Measurements from ENCODE around the gene TEX29. TPM values are rescaled to one million over a fixed set of nuclear protein-coding genes. Genes with fewer than 3 reads are reported as not detected.

TEX29 gene
- total RNA-seq, 1 donor from 2014 or later, result 0.70 TPM

DNA sequence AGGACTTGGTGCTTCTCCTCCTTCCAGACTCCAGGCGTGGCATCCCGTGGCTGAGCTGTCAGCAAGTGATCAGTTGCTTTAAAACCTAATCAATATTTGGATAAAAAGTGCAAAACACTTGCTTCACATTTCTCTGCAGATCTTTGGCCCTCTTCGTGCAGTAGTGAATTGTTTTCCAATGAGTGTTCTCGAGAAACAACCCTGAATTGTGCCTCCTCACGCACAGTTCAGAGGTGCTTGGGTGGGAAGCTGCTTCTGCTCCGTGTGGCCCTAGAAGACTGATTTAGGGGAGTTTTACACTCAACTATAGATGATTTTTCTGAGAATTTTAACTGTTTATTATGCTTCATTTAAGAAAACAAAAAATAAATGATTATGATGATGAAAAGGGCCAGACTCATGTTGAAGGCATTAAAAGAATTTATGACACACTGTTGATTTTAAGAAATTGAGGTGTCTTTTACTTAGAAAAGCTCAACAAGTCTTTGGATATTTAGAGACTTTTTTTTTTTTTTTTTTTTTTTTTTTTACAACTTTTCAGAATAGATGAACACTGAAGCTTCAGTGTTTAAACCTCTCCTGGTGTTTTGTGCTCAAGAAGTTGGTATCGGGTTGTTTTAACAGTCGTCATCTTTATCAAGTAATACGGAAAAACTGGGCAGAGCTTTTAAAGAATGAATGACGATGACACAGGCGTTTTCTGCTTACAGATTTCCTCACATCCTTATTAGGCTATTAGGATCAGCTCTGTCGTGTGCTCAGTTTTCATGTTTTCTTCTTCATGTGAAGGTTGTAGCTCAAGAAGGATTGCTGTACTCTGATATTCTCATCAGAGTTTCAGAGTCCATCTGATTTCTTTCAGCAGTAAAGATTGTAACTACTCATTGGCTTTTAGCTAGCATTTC is 39.5 kb upstream of the TEX29 start:
- Mint-ChIP-seq H3K4me1 (ENCODE audit: low read depth) (peaks cover 54% of the 10 kb centered on the region), H3K36me3 (ENCODE audit: low read depth) (peaks cover 35% of the 10 kb centered on the region), H3K4me3 (ENCODE audit: unreplicated experiment) (peak overlapping the region; percentile 36), H3K27ac (ENCODE audit: unreplicated experiment) (peak overlapping the region; percentile 99), H3K27me3 (ENCODE audit: low read depth) (no peaks in the 10 kb centered on the region), H3K9me3 (ENCODE audit: low read depth) (no peaks in the 10 kb centered on the region)
- no peak for DNase-seq (ENCODE audit: low spot score)
- TF ChIP-seq, protein P1, sequence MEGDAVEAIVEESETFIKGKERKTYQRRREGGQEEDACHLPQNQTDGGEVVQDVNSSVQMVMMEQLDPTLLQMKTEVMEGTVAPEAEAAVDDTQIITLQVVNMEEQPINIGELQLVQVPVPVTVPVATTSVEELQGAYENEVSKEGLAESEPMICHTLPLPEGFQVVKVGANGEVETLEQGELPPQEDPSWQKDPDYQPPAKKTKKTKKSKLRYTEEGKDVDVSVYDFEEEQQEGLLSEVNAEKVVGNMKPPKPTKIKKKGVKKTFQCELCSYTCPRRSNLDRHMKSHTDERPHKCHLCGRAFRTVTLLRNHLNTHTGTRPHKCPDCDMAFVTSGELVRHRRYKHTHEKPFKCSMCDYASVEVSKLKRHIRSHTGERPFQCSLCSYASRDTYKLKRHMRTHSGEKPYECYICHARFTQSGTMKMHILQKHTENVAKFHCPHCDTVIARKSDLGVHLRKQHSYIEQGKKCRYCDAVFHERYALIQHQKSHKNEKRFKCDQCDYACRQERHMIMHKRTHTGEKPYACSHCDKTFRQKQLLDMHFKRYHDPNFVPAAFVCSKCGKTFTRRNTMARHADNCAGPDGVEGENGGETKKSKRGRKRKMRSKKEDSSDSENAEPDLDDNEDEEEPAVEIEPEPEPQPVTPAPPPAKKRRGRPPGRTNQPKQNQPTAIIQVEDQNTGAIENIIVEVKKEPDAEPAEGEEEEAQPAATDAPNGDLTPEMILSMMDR (IDR thresholded peaks at IDR 0.05), result no peak

DNA sequence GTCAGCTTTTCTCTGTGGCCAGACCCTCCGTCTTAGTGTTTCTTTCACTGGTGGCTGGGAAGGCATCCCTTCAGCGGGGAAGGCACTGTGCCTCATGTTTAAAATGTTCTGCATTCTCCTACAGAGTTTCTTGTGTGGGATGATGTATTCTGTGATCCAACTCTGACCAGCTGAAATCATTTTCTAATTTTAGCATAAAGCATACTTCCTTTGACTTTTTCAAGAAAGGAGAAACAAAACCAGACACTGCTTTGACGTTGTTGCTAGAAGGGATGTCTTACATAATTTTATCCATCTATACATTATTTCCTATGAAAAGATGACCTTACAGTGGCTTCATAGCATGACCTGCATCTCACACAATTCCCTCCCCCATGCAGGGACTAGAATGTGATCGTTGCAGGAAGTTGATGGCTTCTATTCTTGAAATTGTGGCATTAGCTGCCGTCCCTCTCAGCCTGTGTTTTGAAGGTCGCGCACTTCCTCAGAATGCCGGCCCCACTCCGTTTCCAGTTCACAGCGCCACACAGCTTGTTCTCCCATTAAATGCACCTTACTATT is 38.6 kb upstream of the TEX29 start:
- peaks cover 54% of the 10 kb centered on the region for H3K4me1 Mint-ChIP-seq (ENCODE audit: low read depth)
- peaks cover 35% of the 10 kb centered on the region for H3K36me3 Mint-ChIP-seq (ENCODE audit: low read depth)
- peak overlapping the region; percentile 36 for H3K4me3 Mint-ChIP-seq (ENCODE audit: unreplicated experiment)
- TF ChIP-seq, protein P1 (IDR thresholded peaks at IDR 0.05), result no peak
- H3K27me3 Mint-ChIP-seq (ENCODE audit: low read depth), result no peaks in the 10 kb centered on the region
- no peaks in the 10 kb centered on the region for H3K9me3 Mint-ChIP-seq (ENCODE audit: low read depth)
- no peak for DNase-seq (ENCODE audit: low spot score)
- H3K27ac Mint-ChIP-seq (ENCODE audit: unreplicated experiment), result peak overlapping the region; percentile 99

DNA sequence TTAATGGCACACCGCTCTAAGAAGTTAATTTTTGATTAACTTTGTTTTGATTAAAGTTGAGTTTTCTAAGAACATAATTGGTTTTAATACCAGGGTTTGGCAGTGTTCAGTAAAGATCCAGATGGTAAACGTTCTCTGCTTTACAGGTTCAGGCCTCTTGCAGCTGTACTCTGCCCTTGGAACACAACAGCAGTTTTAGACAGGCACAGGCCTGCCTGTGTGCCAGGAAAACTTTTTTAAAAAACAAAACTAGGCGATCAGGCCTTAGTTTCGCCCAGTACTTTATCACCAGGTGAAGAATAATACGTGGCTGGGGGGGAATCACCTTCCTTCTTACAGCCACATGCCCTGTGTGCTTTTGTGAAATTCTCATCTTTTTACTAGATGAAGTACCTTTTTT is 38.0 kb upstream of the TEX29 start:
- no peak overlapping the region for H3K4me3 Mint-ChIP-seq (ENCODE audit: unreplicated experiment)
- peak overlapping the region; percentile 99 for H3K27ac Mint-ChIP-seq (ENCODE audit: unreplicated experiment)
- no peak for DNase-seq (ENCODE audit: low spot score)
- H3K36me3 Mint-ChIP-seq (ENCODE audit: low read depth), result peaks cover 41% of the 10 kb centered on the region
- no peaks in the 10 kb centered on the region for H3K27me3 Mint-ChIP-seq (ENCODE audit: low read depth)
- TF ChIP-seq, protein P1 (IDR thresholded peaks at IDR 0.05), result no peak
- H3K4me1 Mint-ChIP-seq (ENCODE audit: low read depth), result peaks cover 54% of the 10 kb centered on the region
- no peaks in the 10 kb centered on the region for H3K9me3 Mint-ChIP-seq (ENCODE audit: low read depth)

DNA sequence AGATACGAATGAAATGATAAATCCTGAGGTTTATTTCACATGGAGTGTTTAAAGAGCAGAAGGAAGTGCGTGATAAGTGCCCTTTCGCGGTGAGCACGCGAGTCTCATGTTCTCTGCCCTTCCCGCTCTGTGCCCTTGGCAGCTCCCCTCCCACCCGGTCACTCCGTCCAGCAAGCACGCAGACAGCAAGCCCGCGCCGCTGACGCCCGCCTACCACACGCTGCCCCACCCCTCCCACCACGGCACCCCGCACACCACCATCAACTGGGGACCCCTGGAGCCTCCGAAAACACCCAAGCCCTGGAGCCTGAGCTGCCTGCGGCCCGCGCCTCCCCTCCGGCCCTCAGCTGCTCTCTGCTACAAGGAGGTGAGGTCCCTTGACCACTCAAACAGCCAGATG is 37.4 kb upstream of the TEX29 start:
- Mint-ChIP-seq H3K27ac (ENCODE audit: unreplicated experiment) (peak overlapping the region; percentile 99), H3K9me3 (ENCODE audit: low read depth) (no peaks in the 10 kb centered on the region), H3K27me3 (ENCODE audit: low read depth) (no peaks in the 10 kb centered on the region), H3K4me3 (ENCODE audit: unreplicated experiment) (no peak overlapping the region), H3K36me3 (ENCODE audit: low read depth) (peaks cover 40% of the 10 kb centered on the region), H3K4me1 (ENCODE audit: low read depth) (peaks cover 54% of the 10 kb centered on the region)
- DNase-seq (ENCODE audit: low spot score), result no peak
- TF ChIP-seq, protein P1 (IDR thresholded peaks at IDR 0.05), result no peak

DNA sequence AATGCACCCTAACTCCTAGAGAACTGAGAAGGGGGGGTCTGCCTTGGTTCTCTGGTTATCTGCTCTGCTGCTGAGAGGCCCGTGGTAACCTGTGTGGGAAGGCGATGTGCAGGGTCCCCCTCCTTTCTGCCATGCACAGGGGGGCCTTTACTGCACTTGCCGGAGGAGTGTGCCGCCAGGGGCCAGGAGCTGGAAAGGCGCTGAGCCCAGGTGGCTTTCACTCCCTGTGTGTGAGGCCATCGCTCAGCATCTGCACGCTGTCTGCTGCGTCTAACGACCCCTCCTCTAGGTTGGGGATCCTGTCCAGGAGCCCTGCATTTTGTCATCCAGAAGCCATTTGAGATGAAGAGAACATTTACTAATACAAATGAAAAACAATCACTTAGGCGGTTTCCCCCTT is 37.0 kb upstream of the TEX29 start:
- no peak overlapping the region for H3K4me3 Mint-ChIP-seq (ENCODE audit: unreplicated experiment)
- peak overlapping the region; percentile 52 for H3K27ac Mint-ChIP-seq (ENCODE audit: unreplicated experiment)
- no peak for DNase-seq (ENCODE audit: low spot score)
- no peaks in the 10 kb centered on the region for H3K27me3 Mint-ChIP-seq (ENCODE audit: low read depth)
- TF ChIP-seq, protein P1 (IDR thresholded peaks at IDR 0.05), result no peak
- H3K4me1 Mint-ChIP-seq (ENCODE audit: low read depth), result peaks cover 54% of the 10 kb centered on the region
- peaks cover 35% of the 10 kb centered on the region for H3K36me3 Mint-ChIP-seq (ENCODE audit: low read depth)
- no peaks in the 10 kb centered on the region for H3K9me3 Mint-ChIP-seq (ENCODE audit: low read depth)
